ENCODE measurements around the gene WDR26. TPM values are rescaled to one million over a fixed set of nuclear protein-coding genes. Genes with fewer than 3 reads are reported as not detected.
"Not testable (repeated sequence)": the region's sequence is repeated elsewhere in the genome, so short reads cannot be mapped to it uniquely, and the experiment has no call there.

The WDR26 gene
- 61.8 TPM for total RNA-seq

GRCh38 chr1:224434691-224435317 lies at the start of gene WDR26:
Gene WDR26, minus strand, starts transcription at chr1:224434797.
- DNase-seq: peak; percentile 88

DNA sequence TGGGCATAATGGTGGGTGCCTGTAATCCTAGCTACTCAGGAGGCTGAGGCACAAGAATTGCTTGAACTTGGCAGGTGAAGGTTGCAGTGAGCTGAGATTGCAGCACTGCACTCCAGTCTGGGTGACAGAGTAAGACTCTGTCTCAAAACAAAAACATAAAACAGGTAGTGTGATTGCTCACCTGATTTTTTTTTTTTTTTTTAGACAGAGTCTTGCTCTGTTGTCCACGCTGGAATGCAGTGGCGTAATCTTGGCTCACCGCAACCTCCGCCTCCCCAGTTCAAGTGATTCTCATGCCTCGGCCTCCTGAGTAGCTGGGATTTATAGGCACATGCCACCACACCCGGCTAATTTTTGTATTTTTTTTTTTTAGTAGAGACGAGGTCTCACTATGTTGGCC lies 48.6 kb upstream of the WDR26 start:
- not testable (repeated sequence) for DNase-seq

DNA sequence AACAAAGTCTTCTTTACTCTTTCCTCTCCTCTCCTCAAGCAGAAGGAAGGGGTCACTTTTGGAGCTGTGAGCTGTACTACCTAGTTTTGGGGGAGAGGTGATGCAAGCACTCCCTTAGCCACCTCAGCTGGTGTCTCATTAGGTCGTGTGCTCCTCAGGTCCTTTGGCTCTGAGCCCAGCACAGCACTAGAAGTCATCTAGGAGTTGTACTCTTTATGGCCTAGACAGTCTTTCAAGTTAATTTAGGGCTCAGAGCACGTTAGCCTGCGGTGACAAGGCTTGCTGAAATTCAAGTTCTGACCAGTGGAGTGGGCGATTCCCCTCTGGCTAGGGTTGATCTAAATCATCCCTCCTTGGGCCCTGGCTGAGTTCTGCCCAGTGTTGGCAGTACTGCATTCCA lies 48.0 kb upstream of the WDR26 start:
- DNase-seq: no peak

- no peak for DNase-seq
Observed at GRCh38 chr1:224481601-224482000, 47.0 kb upstream of the WDR26 start.

DNA sequence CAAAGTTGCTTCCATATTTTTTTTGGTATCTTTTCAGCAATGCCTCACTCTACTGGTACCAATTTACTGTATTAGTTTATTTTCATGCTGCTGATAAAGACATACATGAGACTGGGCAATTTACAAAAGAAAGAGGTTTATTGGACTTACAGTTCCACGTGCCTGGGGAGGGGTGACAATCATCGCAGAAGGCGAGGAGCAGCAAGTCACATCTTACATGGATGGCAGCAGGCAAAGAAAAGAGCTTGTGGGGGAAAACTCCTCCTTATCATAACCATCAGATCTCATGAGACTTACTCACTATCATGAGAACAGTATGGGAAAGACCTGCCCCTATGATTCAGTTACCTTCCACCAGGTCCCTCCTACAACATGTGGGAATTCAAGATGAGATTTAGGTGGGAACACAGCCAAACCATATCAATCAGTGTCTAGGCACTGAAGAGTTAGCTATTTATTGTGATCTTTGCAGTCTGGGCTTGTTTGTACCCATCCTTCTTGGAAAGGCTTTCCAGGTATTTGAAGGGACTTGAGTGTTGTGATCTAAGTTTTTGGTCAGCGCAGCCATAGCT lies 46.4 kb upstream of the WDR26 start:
- DNase-seq: not testable (repeated sequence)

GRCh38 chr1:224480200-224480599 lies 45.6 kb upstream of the WDR26 start:
- not testable (repeated sequence) for DNase-seq

- DNase-seq: no peak
Observed at GRCh38 chr1:224472806-224473205, 38.2 kb upstream of the WDR26 start.

DNA sequence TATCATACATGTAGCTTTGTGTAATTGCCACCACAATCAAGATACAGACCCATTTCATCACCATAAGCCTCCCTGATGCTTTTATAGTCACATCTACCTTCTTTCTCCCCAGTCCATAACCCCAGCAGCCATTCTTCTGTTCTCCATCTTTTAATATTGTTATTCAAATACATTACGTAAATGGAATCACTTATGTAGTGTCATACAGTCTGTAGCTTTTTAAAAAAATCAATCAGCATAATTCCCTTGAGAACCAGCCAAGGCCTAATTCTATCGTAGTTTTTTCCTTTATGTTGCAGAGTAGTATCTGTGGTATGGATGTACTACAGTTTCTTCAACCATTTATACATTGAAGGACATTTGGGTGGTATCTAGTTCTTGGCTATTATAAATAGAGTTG lies 31.6 kb upstream of the WDR26 start:
- DNase-seq: no peak

GRCh38 chr1:224459966-224460365 lies 25.4 kb upstream of the WDR26 start:
- no peak for DNase-seq

- peak; percentile 18 for DNase-seq
Observed at GRCh38 chr1:224458996-224459395, 24.4 kb upstream of the WDR26 start.

DNA sequence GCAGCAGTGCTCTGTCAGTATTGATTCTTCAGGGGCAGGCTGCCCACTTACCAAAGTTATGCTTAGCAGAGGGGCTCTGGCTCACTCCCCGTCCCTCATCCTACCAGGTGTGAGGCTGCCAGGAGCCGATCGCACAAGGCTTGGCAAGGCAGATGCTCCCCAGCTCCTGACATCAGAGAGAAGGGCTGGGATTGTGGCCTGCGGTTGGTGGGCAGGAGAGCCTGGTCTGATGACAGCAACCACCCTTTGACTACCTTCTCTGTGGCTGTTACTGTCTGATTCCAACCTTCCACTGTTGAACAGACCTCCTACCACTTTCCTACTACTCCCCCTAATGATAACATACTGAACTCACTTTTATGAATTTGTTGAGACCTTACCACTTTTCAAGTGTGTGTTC lies 23.7 kb upstream of the WDR26 start:
- no peak for DNase-seq

- no peak for DNase-seq
Observed at GRCh38 chr1:224457782-224458144, 23.2 kb upstream of the WDR26 start.

GRCh38 chr1:224456637-224456953 lies 22.0 kb upstream of the WDR26 start:
- no peak for DNase-seq

DNA sequence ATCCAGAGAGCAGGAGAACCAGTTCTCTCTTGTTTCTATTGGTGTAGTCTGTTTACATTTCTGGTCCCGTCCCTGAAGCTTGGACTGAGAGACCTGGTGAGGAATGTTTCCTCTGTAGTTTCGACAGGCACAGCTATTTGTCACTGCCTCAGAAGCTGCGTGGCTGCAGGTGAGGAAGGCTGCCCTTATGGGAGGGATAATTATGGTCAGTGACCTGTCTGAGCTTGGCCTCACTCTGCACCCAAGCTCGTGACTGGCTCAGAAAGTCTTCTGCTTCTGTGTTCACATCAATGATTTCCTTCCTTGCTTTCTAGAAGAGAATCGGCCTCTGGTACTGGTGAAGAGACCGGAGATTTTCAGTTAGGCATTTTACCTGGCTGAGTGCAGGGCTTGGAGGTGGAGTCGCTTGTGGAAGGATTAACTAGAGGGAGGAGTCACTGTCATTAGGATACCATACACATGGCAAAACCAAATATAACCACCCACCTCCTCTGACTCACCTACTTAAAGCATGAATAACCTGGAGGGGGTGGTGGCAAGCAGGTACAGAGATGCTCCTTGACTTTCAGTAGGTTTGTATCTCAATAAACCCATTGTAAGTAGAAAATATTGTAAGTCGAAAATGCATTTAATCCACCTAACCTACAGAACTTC lies 19.9 kb upstream of the WDR26 start:
- no peak for DNase-seq

- DNase-seq: no peak
Observed at GRCh38 chr1:224450561-224451350, 16.2 kb upstream of the WDR26 start.

GRCh38 chr1:224450159-224450558 lies 15.6 kb upstream of the WDR26 start:
- no peak for DNase-seq

- DNase-seq: no peak
Observed at GRCh38 chr1:224448453-224449017, 13.9 kb upstream of the WDR26 start.

GRCh38 chr1:224447971-224448370 lies 13.4 kb upstream of the WDR26 start:
- DNase-seq: no peak

- no peak for DNase-seq
Observed at GRCh38 chr1:224447251-224447650, 12.7 kb upstream of the WDR26 start.

GRCh38 chr1:224438989-224439388 lies 4.4 kb upstream of the WDR26 start:
- DNase-seq: no peak

DNA sequence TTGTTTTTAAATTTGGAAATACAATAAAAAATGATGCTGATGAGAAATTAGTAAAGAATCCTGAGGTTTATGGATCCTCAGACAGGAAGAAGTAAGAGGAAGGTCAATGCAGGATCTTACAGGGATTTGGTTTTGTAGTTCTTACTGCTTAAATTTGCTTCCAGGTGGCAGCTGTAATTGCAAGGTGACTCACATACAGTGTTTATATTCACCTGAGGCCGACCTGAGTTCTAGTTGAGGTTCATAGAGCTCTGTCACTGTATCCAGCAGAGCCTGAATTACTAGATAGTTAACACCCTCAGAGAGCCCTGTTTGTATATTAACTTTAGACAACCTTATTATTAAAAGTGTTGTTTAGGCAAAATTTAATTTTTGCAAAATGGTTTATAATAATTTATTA lies 1.4 kb upstream of the WDR26 start:
- no peak for DNase-seq

GRCh38 chr1:224435318-224435763 lies 744 bp upstream of the WDR26 start:
- no peak for DNase-seq

Data from occipital lobe (tissue), 2 donors.